GM12864 (cell line): ENCODE measurements around the gene MND1.

Experiments used
- DNase-seq: peaks from one replicate; pipeline ENCODE4 v3.0.0-alpha.2; 2011; ENCODE audit warnings: low read depth
- H3K4me3 ChIP-seq: 2 replicates; pipeline ENCODE4 v1.5.1; 2011; ENCODE audit warnings: mild to moderate bottlenecking, low read depth, low read length, control low read depth
- TF ChIP-seq, protein P1 (sequence below): IDR thresholded peaks from 2 replicates; pipeline ENCODE4 v1.5.1; 2011; ENCODE audit warnings: low read depth, mild to moderate bottlenecking, moderate library complexity, low read length, control low read depth, inconsistent platforms; ENCODE audit errors: missing control alignments

MND1 gene

DNA sequence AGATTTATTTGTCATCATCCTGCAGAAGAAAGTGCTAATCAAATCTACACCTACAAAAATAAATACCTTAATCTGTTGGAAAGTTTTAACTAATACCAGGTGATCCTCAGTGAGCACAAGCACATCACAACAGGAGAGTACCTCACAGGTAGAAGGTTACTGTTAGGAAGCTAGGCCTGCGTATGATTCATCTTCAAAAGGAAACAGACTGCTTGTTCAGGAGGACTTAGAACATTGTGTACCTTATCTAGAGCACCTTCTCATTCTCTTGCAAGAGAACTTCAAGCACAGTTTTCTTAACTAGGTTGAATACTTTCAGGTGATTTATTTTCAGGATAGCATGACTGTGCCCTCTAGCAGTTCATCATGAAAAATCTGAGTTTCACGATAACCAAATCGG lies 54.2 kb downstream of the MND1 start:
- no peak for DNase-seq
- TF ChIP-seq, protein P1, sequence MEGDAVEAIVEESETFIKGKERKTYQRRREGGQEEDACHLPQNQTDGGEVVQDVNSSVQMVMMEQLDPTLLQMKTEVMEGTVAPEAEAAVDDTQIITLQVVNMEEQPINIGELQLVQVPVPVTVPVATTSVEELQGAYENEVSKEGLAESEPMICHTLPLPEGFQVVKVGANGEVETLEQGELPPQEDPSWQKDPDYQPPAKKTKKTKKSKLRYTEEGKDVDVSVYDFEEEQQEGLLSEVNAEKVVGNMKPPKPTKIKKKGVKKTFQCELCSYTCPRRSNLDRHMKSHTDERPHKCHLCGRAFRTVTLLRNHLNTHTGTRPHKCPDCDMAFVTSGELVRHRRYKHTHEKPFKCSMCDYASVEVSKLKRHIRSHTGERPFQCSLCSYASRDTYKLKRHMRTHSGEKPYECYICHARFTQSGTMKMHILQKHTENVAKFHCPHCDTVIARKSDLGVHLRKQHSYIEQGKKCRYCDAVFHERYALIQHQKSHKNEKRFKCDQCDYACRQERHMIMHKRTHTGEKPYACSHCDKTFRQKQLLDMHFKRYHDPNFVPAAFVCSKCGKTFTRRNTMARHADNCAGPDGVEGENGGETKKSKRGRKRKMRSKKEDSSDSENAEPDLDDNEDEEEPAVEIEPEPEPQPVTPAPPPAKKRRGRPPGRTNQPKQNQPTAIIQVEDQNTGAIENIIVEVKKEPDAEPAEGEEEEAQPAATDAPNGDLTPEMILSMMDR = no peak

DNA sequence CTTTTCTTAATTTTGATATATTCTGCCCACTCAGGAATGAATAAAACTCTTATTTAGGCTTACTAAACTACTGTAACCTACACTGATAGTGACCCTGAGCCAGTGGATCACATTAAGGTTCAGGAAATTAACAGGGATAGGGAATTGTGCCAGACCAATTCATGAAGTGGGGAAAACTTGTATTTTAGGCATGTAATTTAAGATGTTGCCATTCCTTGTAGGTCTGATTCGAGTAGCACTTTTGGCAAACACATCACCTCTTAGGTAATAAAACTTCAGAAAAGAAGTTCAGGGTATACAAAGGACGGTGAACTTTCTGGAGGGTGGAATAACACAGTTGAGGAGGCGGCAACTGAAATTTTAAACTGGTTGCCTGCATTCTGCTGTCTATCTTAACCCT lies 54.9 kb downstream of the MND1 start:
- H3K4me3 ChIP-seq = no peak overlapping the region
- TF ChIP-seq, protein P1 = no peak
- no peak for DNase-seq

More for the DNA sequence above, 54.2 kb downstream of the MND1 start:
- no peak overlapping the region for H3K4me3 ChIP-seq

DNA sequence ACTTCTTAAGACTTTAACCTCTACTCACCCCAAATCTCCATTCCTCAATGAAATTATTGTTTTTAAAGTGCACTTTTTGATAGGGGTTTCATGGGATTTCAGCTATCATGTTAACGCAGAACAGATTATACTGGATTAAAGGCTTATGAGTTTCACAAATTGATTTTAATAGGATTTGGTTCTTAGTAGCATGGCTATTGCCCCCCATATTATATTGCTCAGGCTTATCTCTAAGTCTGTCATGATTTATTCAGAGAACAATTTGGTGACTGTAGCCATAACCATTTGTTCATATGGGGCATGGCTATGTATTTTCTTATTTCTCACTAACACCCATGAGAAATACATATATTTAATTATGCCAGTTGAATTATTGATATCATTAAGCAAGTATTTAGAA lies 57.0 kb downstream of the MND1 start:
- H3K4me3 ChIP-seq = no peak overlapping the region
- TF ChIP-seq, protein P1 = no peak
- DNase-seq = no peak

DNA sequence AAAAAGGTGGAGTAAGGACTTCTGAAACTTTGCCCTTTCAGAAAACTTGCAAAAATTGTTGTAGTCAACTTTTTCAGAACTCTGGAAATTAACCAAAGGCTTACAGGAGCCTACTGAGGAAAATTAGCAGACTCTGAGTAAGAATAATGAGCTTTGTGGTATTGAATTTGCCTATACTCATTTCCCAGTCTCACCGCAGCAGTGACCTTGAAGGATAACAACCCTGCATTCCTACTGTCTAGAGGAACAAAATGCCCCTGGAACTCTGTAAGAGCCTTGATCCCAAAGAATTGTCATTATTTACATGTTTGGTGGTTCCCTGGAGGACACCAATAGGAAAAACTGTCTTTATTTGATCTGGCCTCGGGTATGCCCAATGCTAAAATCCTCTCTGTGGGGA lies 57.9 kb downstream of the MND1 start:
- DNase-seq = no peak
- no peak overlapping the region for H3K4me3 ChIP-seq
- TF ChIP-seq, protein P1 = no peak

DNA sequence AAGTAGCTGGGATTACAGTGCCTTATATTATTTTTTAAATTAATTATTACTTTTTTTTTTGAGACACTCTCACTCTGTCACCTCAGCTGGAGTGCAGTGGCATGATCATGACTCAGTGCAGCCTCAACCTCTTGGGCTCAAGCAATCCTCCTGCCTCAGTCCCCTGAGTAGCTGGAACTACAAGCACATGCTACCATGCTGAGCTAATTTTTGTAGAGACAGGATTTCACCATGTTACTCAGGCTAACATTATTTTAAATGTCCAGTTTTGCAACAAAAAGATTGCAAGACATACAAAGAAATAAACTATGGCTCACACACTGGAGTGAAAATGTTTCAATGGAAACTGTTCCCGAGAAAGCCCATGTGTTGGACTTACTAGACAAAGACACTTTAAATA lies 59.2 kb downstream of the MND1 start:
- no peak for DNase-seq
- H3K4me3 ChIP-seq = no peak overlapping the region
- TF ChIP-seq, protein P1 = no peak

DNA sequence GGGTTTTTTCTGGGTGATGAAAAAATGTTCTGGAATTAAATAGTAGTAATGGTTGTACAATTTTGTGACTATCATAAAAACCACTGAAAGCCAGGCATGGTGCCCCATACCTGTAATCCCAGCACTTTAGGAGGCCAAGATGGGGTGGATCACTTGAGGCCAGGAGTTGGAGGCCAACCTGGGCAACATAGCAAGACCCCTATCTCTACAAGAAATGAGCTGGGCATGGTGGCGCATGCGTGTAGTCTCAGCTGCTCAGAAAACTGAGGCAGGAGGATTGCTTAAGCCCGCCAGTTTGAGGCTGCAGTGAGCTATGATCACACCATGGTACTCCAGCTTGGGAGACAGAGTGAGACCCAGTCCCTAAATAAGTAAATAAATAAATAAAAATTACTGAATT lies 63.4 kb downstream of the MND1 start:
- no peak overlapping the region for H3K4me3 ChIP-seq
- no peak for DNase-seq
- TF ChIP-seq, protein P1 = no peak

DNA sequence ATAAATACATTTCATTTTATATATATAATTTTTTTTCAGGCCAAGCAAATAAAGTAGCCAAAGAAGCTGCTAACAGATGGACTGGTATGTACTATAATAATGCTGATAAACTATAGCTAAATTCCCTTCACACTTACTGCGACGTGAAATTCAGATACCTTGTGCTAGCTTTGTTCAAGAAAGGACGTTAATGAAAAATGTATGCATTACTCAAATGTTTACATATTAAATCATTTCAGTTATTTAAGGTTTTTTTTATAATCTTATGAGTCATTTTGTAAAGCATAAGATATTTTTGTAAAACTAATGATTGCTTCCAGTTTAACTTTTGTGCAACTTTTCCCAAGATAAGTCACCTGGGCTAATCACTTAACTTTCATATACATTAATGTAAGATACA lies 64.4 kb downstream of the MND1 start:
- TF ChIP-seq, protein P1 = no peak
- no peak overlapping the region for H3K4me3 ChIP-seq
- no peak for DNase-seq
